SK-N-SH treated with all-trans-retinoic acid at 6 μM for 48 hours (cell line): Measurements from ENCODE around the gene RPS6KA4.

Experiments
- ATAC-seq: fragments of 200-7000 bp; cut with Tn5 transposase; 3 replicates; pipeline ENCODE4 v1.9.1; 2020; ENCODE audit warnings: mild to moderate bottlenecking, moderate library complexity
- ARNTL ChIP-seq: fragments of 450-650 bp; formaldehyde crosslinking; IDR thresholded peaks from 2 replicates; pipeline ENCODE4 v1.5.0; 2020; ENCODE audit warnings: low read depth, mild to moderate bottlenecking, moderate library complexity, borderline replicate concordance
- BACH2 ChIP-seq: fragments of 250-450 bp; sonication (Bioruptor Pico); IDR thresholded peaks from 2 replicates; pipeline ENCODE4 v1.9.0; 2021; ENCODE audit warnings: mild to moderate bottlenecking, borderline replicate concordance
- ESRRG ChIP-seq: fragments of 250-450 bp; sonication (Bioruptor Pico); IDR thresholded peaks from 2 replicates; pipeline ENCODE4 v1.6.1; 2021; ENCODE audit warnings: mild to moderate bottlenecking
- GLIS3 ChIP-seq: fragments of 250-450 bp; sonication (Bioruptor Pico); IDR thresholded peaks from 2 replicates; pipeline ENCODE4 v1.5.0; 2020; ENCODE audit warnings: mild to moderate bottlenecking, moderate library complexity
- ISL1 ChIP-seq: fragments of 250-450 bp; sonication (Bioruptor Pico); IDR thresholded peaks from 2 replicates; pipeline ENCODE4 v2.1.2; 2022; ENCODE audit warnings: mild to moderate bottlenecking, moderate library complexity
- OSR1 ChIP-seq: fragments of 250-450 bp; sonication (Bioruptor Pico); IDR thresholded peaks from 2 replicates; pipeline ENCODE4 v1.8.0; 2022; ENCODE audit warnings: moderate library complexity, mild to moderate bottlenecking, inconsistent platforms
- PPARA ChIP-seq: fragments of 250-450 bp; sonication (Bioruptor Pico); IDR thresholded peaks from 2 replicates; pipeline ENCODE4 v1.5.0; 2020; ENCODE audit warnings: mild to moderate bottlenecking, borderline replicate concordance
- RARB ChIP-seq: fragments of 250-450 bp; sonication (Bioruptor Pico); IDR thresholded peaks from 2 replicates; pipeline ENCODE4 v1.8.0; 2021; ENCODE audit warnings: mild to moderate bottlenecking, moderate library complexity
- SNAI2 ChIP-seq: fragments of 250-450 bp; sonication (Bioruptor Pico); IDR thresholded peaks from 2 replicates; pipeline ENCODE4 v1.5.0; 2020; ENCODE audit warnings: mild to moderate bottlenecking, moderate library complexity
- TCF4 ChIP-seq: fragments of 250-450 bp; sonication (Bioruptor Pico); IDR thresholded peaks from 2 replicates; pipeline ENCODE4 v1.8.0; 2021; ENCODE audit warnings: mild to moderate bottlenecking, moderate library complexity, borderline replicate concordance
- TOX ChIP-seq: fragments of 250-450 bp; sonication (Bioruptor Pico); IDR thresholded peaks from 2 replicates; pipeline ENCODE4 v1.8.0; 2021; ENCODE audit warnings: mild to moderate bottlenecking, moderate library complexity, borderline replicate concordance
- TSHZ2 ChIP-seq: fragments of 250-450 bp; sonication (Bioruptor Pico); IDR thresholded peaks from 2 replicates; pipeline ENCODE4 v1.5.0; 2020; ENCODE audit warnings: mild to moderate bottlenecking, moderate library complexity
- ZC3H10 ChIP-seq: fragments of 250-450 bp; sonication (Bioruptor Pico); IDR thresholded peaks from 2 replicates; pipeline ENCODE4 v1.5.1; 2021; ENCODE audit warnings: mild to moderate bottlenecking, moderate library complexity
- ZFP3 ChIP-seq: fragments of 250-450 bp; sonication (Bioruptor Pico); IDR thresholded peaks from 2 replicates; pipeline ENCODE4 v1.5.0; 2020; ENCODE audit warnings: mild to moderate bottlenecking, moderate library complexity
- ZFP30 ChIP-seq: fragments of 450-650 bp; formaldehyde crosslinking; IDR thresholded peaks from 2 replicates; pipeline ENCODE4 v1.5.0; 2022; ENCODE audit warnings: mild to moderate bottlenecking, moderate library complexity
- ZNF565 ChIP-seq: fragments of 450-650 bp; formaldehyde crosslinking; conservative IDR thresholded peaks from 2 replicates; pipeline ENCODE4 v1.5.0; 2020; ENCODE audit warnings: low read depth, mild to moderate bottlenecking, moderate library complexity
- ZNF70 ChIP-seq: fragments of 450-650 bp; formaldehyde crosslinking; IDR thresholded peaks from 2 replicates; pipeline ENCODE4 v1.5.0; 2020; ENCODE audit warnings: mild to moderate bottlenecking, moderate library complexity
- ZNF8 ChIP-seq: fragments of 450-650 bp; formaldehyde crosslinking; IDR thresholded peaks from 2 replicates; pipeline ENCODE4 v1.5.0; 2020; ENCODE audit warnings: mild to moderate bottlenecking, moderate library complexity
- TF ChIP-seq, protein P1 (sequence below): fragments of 250-450 bp; sonication (Bioruptor Pico); IDR thresholded peaks from 2 replicates; pipeline ENCODE4 v1.5.1; 2021; ENCODE audit warnings: mild to moderate bottlenecking, moderate library complexity
- TF ChIP-seq, protein P2 (sequence below): fragments of 250-450 bp; sonication (Bioruptor Pico); IDR thresholded peaks from 2 replicates; pipeline ENCODE4 v1.5.1; 2020; ENCODE audit warnings: low read depth, mild to moderate bottlenecking, moderate library complexity
- TF ChIP-seq, protein P3 (sequence below): fragments of 250-450 bp; sonication (Bioruptor Pico); IDR thresholded peaks from 2 replicates; pipeline ENCODE4 v1.8.0; 2021; ENCODE audit warnings: low read depth, mild to moderate bottlenecking, moderate library complexity, borderline replicate concordance
- TF ChIP-seq, protein P4 (sequence below): fragments of 250-450 bp; sonication (Bioruptor Pico); IDR thresholded peaks from 2 replicates; pipeline ENCODE4 v1.8.0; 2020; ENCODE audit warnings: mild to moderate bottlenecking, moderate library complexity, borderline replicate concordance

RPS6KA4 gene

DNA sequence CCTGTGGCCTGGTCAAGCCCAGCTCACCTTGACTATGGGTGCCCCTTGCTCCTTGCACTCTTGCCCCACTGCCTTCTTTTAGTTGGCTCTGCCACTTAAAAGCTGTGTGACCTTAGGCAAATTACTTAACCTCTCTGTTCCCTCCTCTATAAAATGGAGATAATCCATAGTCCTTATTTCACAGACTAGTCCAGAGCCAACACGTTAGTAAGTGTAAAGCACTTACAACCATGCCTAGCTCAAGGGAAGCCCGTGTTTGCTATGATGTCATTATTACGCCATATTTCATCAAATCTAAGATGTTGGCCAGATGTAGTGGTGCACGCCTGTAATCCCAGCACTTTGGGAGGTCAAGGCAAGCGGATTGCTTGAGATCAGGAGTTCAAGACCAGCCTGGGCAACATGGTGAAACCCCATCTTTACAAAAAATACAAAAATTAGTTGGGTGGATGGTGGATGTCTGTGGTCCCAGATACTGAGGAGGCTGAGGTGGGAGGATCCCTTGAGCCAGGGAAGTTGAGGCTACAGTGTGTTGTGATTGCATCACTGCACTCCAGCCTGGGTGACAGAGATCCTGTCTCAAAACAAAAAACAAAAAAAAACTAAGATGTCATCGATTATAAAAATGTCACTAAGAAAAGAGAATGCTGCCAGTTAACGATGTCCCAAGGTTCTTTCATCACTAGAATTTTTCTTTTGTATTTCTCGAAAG is 21.3 kb upstream of the RPS6KA4 start (continued):
- TF ChIP-seq TSHZ2 (CRISPR knock-in tag) (no peak), ZFP3 (CRISPR knock-in tag) (no peak), ESRRG (CRISPR knock-in tag) (no peak), RARB (CRISPR knock-in tag) (no peak), ZNF565 (no peak), ZNF8 (CRISPR knock-in tag) (no peak), ISL1 (no peak), BACH2 (no peak), SNAI2 (CRISPR knock-in tag) (no peak)
- TF ChIP-seq, protein P1, sequence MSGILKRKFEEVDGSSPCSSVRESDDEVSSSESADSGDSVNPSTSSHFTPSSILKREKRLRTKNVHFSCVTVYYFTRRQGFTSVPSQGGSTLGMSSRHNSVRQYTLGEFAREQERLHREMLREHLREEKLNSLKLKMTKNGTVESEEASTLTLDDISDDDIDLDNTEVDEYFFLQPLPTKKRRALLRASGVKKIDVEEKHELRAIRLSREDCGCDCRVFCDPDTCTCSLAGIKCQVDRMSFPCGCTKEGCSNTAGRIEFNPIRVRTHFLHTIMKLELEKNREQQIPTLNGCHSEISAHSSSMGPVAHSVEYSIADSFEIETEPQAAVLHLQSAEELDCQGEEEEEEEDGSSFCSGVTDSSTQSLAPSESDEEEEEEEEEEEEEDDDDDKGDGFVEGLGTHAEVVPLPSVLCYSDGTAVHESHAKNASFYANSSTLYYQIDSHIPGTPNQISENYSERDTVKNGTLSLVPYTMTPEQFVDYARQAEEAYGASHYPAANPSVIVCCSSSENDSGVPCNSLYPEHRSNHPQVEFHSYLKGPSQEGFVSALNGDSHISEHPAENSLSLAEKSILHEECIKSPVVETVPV (CRISPR knock-in tag) = no peak
- TF ChIP-seq, protein P2, sequence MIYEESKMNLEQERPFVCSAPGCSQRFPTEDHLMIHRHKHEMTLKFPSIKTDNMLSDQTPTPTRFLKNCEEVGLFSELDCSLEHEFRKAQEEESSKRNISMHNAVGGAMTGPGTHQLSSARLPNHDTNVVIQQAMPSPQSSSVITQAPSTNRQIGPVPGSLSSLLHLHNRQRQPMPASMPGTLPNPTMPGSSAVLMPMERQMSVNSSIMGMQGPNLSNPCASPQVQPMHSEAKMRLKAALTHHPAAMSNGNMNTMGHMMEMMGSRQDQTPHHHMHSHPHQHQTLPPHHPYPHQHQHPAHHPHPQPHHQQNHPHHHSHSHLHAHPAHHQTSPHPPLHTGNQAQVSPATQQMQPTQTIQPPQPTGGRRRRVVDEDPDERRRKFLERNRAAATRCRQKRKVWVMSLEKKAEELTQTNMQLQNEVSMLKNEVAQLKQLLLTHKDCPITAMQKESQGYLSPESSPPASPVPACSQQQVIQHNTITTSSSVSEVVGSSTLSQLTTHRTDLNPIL (CRISPR knock-in tag) = no peak
- TF ChIP-seq, all 23 proteins: peak for 0

- no peak for TF ChIP-seq ZC3H10 (CRISPR knock-in tag)
- TF ChIP-seq GLIS3 (CRISPR knock-in tag) = no peak
- no peak for TF ChIP-seq TOX
- TF ChIP-seq, protein P3, sequence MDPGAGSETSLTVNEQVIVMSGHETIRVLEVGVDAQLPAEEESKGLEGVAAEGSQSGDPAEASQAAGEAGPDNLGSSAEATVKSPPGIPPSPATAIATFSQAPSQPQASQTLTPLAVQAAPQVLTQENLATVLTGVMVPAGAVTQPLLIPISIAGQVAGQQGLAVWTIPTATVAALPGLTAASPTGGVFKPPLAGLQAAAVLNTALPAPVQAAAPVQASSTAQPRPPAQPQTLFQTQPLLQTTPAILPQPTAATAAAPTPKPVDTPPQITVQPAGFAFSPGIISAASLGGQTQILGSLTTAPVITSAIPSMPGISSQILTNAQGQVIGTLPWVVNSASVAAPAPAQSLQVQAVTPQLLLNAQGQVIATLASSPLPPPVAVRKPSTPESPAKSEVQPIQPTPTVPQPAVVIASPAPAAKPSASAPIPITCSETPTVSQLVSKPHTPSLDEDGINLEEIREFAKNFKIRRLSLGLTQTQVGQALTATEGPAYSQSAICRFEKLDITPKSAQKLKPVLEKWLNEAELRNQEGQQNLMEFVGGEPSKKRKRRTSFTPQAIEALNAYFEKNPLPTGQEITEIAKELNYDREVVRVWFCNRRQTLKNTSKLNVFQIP (CRISPR knock-in tag) = no peak
- TF ChIP-seq ZNF70 (CRISPR knock-in tag) = no peak
- TF ChIP-seq SNAI2 (CRISPR knock-in tag) = no peak
- TF ChIP-seq ARNTL = no peak
- no peak for TF ChIP-seq TCF4 (CRISPR knock-in tag)
- TF ChIP-seq ZNF8 (CRISPR knock-in tag) = no peak
- no peak for TF ChIP-seq BACH2
- TF ChIP-seq ZFP3 (CRISPR knock-in tag) = no peak
- no peak for TF ChIP-seq TSHZ2 (CRISPR knock-in tag)
- TF ChIP-seq RARB (CRISPR knock-in tag) = no peak
- no peak for TF ChIP-seq ZFP30 (CRISPR knock-in tag)
- TF ChIP-seq ISL1 = no peak
- TF ChIP-seq ZNF565 = no peak
- TF ChIP-seq, protein P4, sequence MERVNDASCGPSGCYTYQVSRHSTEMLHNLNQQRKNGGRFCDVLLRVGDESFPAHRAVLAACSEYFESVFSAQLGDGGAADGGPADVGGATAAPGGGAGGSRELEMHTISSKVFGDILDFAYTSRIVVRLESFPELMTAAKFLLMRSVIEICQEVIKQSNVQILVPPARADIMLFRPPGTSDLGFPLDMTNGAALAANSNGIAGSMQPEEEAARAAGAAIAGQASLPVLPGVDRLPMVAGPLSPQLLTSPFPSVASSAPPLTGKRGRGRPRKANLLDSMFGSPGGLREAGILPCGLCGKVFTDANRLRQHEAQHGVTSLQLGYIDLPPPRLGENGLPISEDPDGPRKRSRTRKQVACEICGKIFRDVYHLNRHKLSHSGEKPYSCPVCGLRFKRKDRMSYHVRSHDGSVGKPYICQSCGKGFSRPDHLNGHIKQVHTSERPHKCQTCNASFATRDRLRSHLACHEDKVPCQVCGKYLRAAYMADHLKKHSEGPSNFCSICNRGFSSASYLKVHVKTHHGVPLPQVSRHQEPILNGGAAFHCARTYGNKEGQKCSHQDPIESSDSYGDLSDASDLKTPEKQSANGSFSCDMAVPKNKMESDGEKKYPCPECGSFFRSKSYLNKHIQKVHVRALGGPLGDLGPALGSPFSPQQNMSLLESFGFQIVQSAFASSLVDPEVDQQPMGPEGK (CRISPR knock-in tag) = no peak
- TF ChIP-seq PPARA (CRISPR knock-in tag) = no peak
- TF ChIP-seq OSR1 (CRISPR knock-in tag) = no peak
- no peak for ATAC-seq
Observed at GRCh38 chr11:64338716-64339115, 20.2 kb upstream of the RPS6KA4 start.
